Nephron (organoid): ENCODE data around the gene PRPS1.

Experiments
- H3K27ac Mint-ChIP-seq, 3 experiments: 2 replicates each; pipeline ENCODE4 v1.8.0; 2020; ENCODE audit warnings: mixed read lengths in 3 of 3, mild to moderate bottlenecking in 2 of 3, moderate library complexity in 1 of 3
- H3K27me3 Mint-ChIP-seq: 2 replicates; pipeline ENCODE4 v1.8.0; 2021; ENCODE audit warnings: low read depth, mild to moderate bottlenecking, moderate library complexity, mixed read lengths
- H3K36me3 Mint-ChIP-seq: 2 replicates; pipeline ENCODE4 v1.8.0; 2020; ENCODE audit warnings: low read depth, mixed read lengths
- H3K4me1 Mint-ChIP-seq: 2 replicates; pipeline ENCODE4 v1.8.0; 2020; ENCODE audit warnings: mixed read lengths
- H3K4me3 Mint-ChIP-seq, 3 experiments: 2 replicates each; pipeline ENCODE4 v1.8.0; 2020; ENCODE audit warnings: mild to moderate bottlenecking in 3 of 3, mixed read lengths in 3 of 3, moderate library complexity in 2 of 3
- H3K9me3 Mint-ChIP-seq: 2 replicates; pipeline ENCODE4 v1.8.0; 2020; ENCODE audit warnings: mixed read lengths
- CTCF ChIP-seq, 3 experiments: fragments of 200-600 bp; sonication (generic); IDR thresholded peaks; one replicate each; pipeline ENCODE4 v1.5.0; 2021; ENCODE audit warnings: antibody characterized with exemption in 3 of 3; ENCODE audit not compliant: unreplicated experiment in 3 of 3

PRPS1 gene

DNA sequence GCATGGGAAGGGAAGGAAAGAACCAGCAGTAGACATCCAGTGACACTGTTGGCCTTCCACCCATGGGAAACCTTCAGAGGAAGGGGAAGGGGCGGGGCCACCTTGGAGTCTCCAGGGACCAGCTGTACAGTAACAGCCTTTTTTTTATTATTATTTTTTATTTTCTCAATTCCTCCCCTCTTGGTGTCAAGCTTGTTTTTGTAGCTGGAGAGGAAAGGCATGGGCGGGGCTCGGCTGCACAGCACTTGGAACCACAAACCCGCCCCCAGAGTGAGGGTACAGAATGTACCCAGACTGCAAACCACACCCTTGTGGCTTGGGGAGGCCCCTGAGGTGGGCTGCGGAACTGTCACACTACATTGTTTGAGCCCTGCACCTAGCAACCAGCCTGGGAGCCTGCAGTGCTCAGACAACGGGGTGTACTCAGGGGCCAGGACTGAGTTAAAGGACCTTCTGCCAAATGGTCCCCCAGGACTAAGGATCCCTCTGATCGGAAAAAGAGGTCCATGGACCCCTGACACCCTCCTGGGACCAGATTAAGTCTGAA, 45.7 kb downstream of the PRPS1 start:
- Mint-ChIP-seq H3K27ac (peak overlapping the region; percentile 78 to 91 (median 81)), H3K27me3 (no peaks in the 10 kb centered on the region), H3K4me3 (peak overlapping the region in 1 of 3 experiments; percentile 46), H3K36me3 (no peaks in the 10 kb centered on the region), H3K9me3 (peaks cover 2% of the 10 kb centered on the region), H3K4me1 (peaks cover 51% of the 10 kb centered on the region)
- TF ChIP-seq CTCF (IDR thresholded peaks at IDR 0.05; ENCODE audit: unreplicated experiment in 3 of 3), result no peak

- Mint-ChIP-seq H3K4me1 (peaks cover 51% of the 10 kb centered on the region), H3K36me3 (no peaks in the 10 kb centered on the region), H3K27me3 (no peaks in the 10 kb centered on the region), H3K4me3 (peak overlapping the region; percentile 62 to 87 (median 83)), H3K27ac (peak overlapping the region; percentile 60 to 96 (median 91)), H3K9me3 (no peaks in the 10 kb centered on the region)
- no peak for TF ChIP-seq CTCF (IDR thresholded peaks at IDR 0.05; ENCODE audit: unreplicated experiment in 3 of 3)
These were observed 46.4 kb downstream of the PRPS1 start for GRCh38 chrX:107674480-107675364.

DNA sequence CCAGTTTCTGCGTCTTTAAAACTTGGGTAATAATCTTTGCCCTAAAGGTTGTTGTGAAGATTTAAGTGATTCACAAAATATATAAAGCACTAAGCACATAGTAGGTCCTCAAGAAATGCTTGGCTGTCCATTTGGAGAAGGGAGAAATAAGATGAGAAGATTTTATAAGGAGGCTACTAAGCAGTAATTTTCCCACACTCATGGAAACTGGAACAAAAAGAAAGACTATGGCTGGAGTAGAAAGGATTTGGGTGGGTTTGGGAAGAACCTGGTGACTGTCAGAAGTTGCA, 47.0 kb downstream of the PRPS1 start:
- Mint-ChIP-seq H3K27ac (peak overlapping the region; percentile 60 to 96 (median 91)), H3K4me1 (peaks cover 48% of the 10 kb centered on the region)

DNA sequence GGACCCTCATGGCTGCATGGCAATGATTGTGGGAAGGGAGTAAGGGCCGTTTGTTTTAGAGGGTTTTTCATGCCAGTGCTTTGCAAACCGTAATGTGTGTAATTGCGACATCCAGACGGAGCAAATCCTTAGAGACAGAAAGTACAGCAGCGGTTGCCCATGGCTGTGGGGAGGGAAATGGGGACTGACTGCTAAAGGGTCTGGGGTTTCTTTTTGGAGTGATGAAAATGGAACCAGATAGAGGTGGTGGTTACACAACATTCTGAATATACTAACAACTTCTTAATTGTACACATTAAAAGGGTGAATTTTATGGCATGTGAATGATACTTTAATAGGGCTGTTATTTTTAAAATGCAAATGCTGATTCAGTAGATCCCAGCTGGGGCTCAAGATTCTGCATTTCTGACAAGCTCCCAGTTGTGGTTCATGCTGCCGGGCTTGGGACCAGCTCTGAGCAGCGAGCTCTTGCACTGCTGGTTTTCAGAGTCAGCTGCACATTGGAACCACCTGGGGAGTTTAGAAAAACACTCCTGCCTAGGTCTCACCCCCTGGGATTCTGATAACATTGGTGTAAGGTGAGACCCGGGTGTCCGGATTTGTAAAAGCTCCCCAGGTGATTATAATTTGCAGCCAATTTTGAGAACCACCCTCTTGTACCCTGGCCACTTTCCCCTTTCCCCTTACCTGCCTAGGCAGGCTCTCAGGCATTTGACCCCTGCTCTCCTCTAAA, 47.7 kb downstream of the PRPS1 start:
- peaks cover 48% of the 10 kb centered on the region for H3K4me1 Mint-ChIP-seq
- H3K27ac Mint-ChIP-seq, result peak overlapping the region; percentile 60 to 96 (median 91)
- peaks cover 3% of the 10 kb centered on the region for H3K9me3 Mint-ChIP-seq
- H3K4me3 Mint-ChIP-seq, result peak overlapping the region; percentile 80 to 87 (median 83)
- no peaks in the 10 kb centered on the region for H3K27me3 Mint-ChIP-seq
- H3K36me3 Mint-ChIP-seq, result peaks cover 2% of the 10 kb centered on the region
- no peak for TF ChIP-seq CTCF (IDR thresholded peaks at IDR 0.05; ENCODE audit: unreplicated experiment in 3 of 3)

More for the DNA sequence above, 47.0 kb downstream of the PRPS1 start:
- no peaks in the 10 kb centered on the region for H3K36me3 Mint-ChIP-seq
- H3K27me3 Mint-ChIP-seq, result no peaks in the 10 kb centered on the region
- H3K4me3 Mint-ChIP-seq, result peak overlapping the region; percentile 80 to 87 (median 83)
- no peaks in the 10 kb centered on the region for H3K9me3 Mint-ChIP-seq
- no peak for TF ChIP-seq CTCF (IDR thresholded peaks at IDR 0.05; ENCODE audit: unreplicated experiment in 3 of 3)

GRCh38 chrX:107676559-107677378, 48.5 kb downstream of the PRPS1 start:
- Mint-ChIP-seq H3K27ac (peak overlapping the region; percentile 60 to 96 (median 91)), H3K4me3 (peak overlapping the region; percentile 80 to 87 (median 83)), H3K36me3 (peaks cover 4% of the 10 kb centered on the region), H3K4me1 (peaks cover 48% of the 10 kb centered on the region), H3K9me3 (peaks cover 4% of the 10 kb centered on the region), H3K27me3 (no peaks in the 10 kb centered on the region)
- no peak for TF ChIP-seq CTCF (IDR thresholded peaks at IDR 0.05; ENCODE audit: unreplicated experiment in 3 of 3)
